H7 (cell line): ENCODE measurements around the gene ATP6V0E2. TPM values are rescaled to one million over a fixed set of nuclear protein-coding genes. Genes with fewer than 3 reads are reported as not detected.
"Not testable (repeated sequence)": the region's sequence is repeated elsewhere in the genome, so short reads cannot be mapped to it uniquely, and the experiment has no call there.

Experiments
- DNase-seq: peaks from one replicate; pipeline ENCODE4 v3.0.0; 2012
- H3K27me3 ChIP-seq: 2 replicates; pipeline ENCODE4 v1.6.0; 2011; ENCODE audit warnings: mild to moderate bottlenecking, low read length; ENCODE audit not compliant: control insufficient read depth, insufficient read depth
- H3K36me3 ChIP-seq: replicated peaks from 2 replicates; pipeline ENCODE4 v1.5.1; 2011; ENCODE audit warnings: low read length; ENCODE audit not compliant: control insufficient read depth, insufficient read depth
- H3K4me3 ChIP-seq: 2 replicates; pipeline ENCODE4 v1.5.1; 2011; ENCODE audit warnings: low read depth, mild to moderate bottlenecking, control low read depth, low read length, moderate library complexity; ENCODE audit not compliant: insufficient read depth
- total RNA-seq: library from RNA; depleted of rRNA; stranded (reverse); fragments of >200 nt; shearing (Covaris generic); gene quantifications from 2 replicates; pipeline ENCODE4 v1.2.3, GENCODE V29; 2014; rRNA removed

ATP6V0E2 gene
- 15.4 and 20.2 TPM in 2 replicates for total RNA-seq

DNA sequence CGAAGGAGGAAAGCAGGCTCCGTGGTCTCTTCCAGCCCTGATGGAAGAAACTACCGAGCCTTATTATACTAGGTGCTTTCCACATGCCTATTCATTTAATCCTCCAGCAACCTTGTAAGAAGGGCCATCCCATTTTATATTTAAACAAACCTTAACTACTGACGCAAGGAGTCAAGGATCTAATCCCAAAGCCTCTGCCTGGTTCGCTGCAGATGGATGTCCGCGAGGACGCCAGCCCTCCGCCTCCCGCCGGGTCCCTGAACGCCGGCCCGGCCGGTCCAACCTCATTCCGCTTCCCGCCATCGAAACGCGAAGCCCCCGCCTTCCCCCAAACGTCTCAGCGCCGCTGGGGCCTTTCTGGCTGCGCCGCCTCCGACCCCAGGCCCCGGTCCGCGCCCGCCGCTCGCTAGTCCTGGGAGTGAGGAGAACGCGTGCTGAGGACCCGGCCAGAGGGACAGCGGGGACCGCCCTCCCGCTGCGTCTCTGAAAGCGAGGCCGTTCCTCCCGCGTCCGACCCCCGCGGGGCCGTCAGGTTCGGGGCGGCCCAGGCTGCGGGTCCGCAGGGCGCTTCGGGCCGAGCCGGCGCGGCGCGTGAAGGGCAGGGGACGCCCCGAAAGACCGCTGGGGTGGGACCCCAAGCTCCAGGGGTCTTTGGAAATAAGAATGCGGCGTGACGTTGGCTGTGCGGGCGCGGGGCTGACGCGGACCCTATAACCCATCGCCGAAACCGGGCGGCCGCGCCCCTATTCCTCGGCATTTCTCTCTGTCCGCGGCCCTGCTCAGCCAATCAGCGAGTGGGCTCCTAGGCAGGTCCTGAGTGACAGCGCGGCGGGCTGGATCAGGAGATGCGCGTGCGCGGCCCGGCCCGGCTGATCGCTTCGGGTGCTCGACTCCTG is at the start of gene ATP6V0E2:
TSS of gene ATP6V0E2 (plus strand) at position 896 of the 896 bp plus-strand sequence. CDS start 97 bp downstream, outside the sequence.
- DNase-seq: peak; percentile 100
- Histone ChIP-seq H3K4me3 (peak within 1 kb of the TSS; percentile 69), H3K36me3 (peaks cover 2% of the 10 kb centered on the region), H3K27me3 (peaks cover 22% of the 10 kb centered on the region)

GRCh38 chr7:149824301-149824741 is 49.4 kb upstream of the ATP6V0E2 start:
- H3K27me3 ChIP-seq: no peaks in the 10 kb centered on the region; the same call in 1 of the 2 replicates
- no peak overlapping the region for H3K4me3 ChIP-seq
- no peak for DNase-seq
- H3K36me3 ChIP-seq: no peaks in the 10 kb centered on the region

GRCh38 chr7:149824748-149825566 is 48.8 kb upstream of the ATP6V0E2 start:
- no peaks in the 10 kb centered on the region; the same call in 1 of the 2 replicates for H3K27me3 ChIP-seq
- no peak for DNase-seq
- no peaks in the 10 kb centered on the region for H3K36me3 ChIP-seq
- no peak overlapping the region for H3K4me3 ChIP-seq

DNA sequence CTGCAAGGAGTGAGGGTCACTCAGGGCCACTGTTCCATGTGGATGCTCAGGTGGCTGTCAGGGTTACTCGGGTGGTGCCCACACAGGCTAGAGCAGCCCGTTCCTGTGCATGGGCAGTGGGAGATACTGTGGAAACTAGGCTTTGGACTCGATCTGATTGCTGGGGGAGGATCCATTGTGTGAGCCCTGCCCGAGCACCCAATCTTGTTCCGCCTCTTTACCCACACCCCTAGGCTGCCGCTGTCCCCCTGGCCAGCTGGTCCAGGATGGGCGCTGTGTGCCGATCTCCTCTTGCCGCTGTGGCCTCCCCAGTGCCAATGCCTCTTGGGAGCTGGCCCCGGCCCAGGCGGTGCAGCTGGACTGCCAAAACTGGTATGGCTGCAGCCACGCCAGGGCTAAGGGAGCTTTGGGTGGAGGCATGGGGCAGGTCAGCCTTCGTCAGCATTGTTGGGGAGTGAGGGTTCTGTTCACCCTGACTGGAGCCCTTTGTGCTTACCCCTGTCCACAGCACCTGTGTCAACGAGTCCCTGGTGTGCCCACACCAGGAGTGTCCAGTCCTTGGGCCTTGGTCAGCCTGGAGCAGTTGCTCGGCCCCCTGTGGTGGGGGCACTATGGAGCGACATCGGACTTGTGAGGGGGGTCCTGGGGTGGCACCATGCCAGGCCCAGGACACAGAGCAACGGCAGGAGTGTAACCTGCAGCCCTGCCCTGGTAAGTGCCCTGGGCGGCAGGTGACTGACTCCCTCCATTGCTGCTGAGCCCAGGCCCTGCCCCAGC is 48.0 kb upstream of the ATP6V0E2 start:
- H3K27me3 ChIP-seq: no peaks in the 10 kb centered on the region; the same call in 1 of the 2 replicates
- H3K36me3 ChIP-seq: no peaks in the 10 kb centered on the region
- peak; percentile 46 for DNase-seq
- H3K4me3 ChIP-seq: no peak overlapping the region

DNA sequence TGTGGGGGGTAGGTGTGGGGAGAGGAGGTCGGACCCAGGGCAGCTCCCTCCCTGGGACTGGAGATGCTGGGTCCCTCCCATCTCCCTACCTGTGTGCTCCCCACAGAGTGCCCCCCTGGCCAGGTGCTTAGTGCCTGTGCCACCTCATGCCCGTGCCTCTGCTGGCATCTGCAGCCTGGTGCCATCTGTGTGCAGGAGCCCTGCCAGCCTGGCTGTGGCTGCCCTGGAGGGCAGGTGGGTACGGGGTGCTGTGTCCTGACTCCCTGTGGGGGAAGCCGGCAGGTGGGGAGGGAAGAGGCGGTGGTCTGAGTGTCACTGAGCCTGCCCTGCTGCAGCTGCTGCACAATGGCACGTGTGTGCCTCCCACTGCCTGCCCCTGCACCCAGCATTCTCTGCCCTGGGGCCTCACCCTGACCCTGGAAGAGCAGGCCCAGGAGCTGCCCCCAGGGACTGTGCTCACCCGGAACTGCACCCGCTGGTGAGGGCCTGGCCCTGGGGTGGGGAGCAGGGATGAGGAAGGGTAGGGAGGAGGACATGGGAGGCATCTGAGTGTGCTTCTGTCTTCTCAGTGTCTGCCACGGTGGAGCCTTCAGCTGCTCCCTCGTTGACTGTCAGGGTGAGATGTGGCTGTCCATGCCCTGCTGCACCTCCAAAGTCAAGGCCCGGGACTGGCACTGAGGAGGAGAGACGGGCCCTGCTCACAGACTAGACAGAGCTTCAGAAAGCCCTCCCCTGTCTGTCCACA is 47.3 kb upstream of the ATP6V0E2 start:
- H3K27me3 ChIP-seq: peaks cover 2% of the 10 kb centered on the region; the same call in 1 of the 2 replicates
- H3K4me3 ChIP-seq: no peak overlapping the region
- H3K36me3 ChIP-seq: no peaks in the 10 kb centered on the region
- peak; percentile 55 for DNase-seq

- Histone ChIP-seq H3K4me3 (no peak overlapping the region), H3K27me3 (peaks cover 2% of the 10 kb centered on the region; the same call in 1 of the 2 replicates), H3K36me3 (no peaks in the 10 kb centered on the region)
- peak; percentile 42 for DNase-seq
Measured at GRCh38 chr7:149827089-149827981, 46.4 kb upstream of the ATP6V0E2 start.

DNA sequence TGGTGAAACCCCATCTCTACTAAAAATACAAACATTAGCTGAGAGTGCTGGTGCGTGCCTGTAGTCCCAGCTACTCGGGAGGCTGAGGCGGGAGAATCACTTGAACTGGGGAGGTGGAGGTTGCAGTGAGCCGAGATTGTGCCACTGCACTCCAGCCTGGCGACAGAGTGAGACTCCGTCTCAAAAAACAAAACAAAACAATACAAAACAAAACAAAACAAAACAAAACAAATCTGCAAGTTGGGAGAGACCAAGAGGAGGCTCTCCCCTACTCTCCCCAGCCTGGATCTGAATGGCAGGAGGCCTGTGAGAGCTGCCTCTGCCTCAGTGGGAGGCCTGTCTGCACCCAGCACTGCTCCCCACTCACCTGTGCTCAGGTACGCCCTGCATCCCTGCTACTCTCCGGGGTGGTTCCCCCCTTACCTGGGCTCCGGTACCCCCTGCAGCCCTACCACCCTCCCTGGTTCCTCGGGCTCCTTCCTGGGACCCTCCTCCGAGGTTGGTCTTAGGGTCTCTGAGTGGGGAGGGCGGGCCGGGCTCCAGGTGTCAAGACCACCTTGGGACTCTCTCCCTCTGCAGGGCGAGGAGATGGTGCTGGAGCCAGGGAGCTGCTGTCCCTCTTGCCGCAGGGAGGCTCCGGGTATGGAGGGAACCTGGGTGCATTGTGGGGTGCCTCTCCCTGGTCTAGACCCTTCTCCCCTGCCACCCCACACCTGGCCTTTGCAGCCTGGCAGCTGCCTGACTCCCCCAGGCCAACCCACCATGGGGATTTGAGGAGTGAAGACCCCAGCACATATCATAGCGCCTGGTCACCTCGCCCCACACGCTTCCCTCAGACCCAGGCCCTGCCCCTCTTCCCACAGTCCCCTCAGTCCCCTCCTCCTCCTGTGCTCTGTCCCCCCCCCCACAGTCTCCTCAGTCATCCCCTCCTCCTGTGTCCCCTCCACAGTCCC is 45.1 kb upstream of the ATP6V0E2 start:
- H3K27me3 ChIP-seq: peaks cover 2% of the 10 kb centered on the region; the same call in 1 of the 2 replicates
- no peak overlapping the region for H3K4me3 ChIP-seq
- peak; percentile 65 for DNase-seq
- no peaks in the 10 kb centered on the region for H3K36me3 ChIP-seq

DNA sequence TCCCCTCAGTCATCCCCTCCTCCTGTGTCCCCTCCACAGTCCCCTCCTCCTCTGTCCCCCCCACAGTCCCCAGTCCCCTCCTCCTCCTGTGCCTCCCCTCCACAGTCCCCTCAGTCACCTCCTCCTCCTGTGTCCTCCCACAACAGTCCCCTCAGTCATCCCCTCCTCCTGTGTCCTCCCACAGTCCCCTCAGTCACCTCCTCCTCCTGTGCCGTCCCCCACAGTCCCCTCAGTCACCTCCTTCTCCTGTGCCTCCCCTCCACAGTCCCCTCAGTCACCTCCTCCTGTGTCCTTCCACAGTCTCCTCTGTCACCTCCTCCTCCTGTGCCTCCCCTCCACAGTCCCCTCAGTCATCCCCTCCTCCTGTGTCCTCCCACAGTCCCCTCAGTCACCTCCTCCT is 43.2 kb upstream of the ATP6V0E2 start:
- not testable (repeated sequence) for DNase-seq, H3K27me3 ChIP-seq, H3K4me3 ChIP-seq, H3K36me3 ChIP-seq

GRCh38 chr7:149830997-149831740 is 42.6 kb upstream of the ATP6V0E2 start:
- H3K4me3 ChIP-seq: no peak overlapping the region
- no peaks in the 10 kb centered on the region for H3K36me3 ChIP-seq
- H3K27me3 ChIP-seq: peaks cover 3% of the 10 kb centered on the region; the same call in 1 of the 2 replicates
- DNase-seq: peak; percentile 55

DNA sequence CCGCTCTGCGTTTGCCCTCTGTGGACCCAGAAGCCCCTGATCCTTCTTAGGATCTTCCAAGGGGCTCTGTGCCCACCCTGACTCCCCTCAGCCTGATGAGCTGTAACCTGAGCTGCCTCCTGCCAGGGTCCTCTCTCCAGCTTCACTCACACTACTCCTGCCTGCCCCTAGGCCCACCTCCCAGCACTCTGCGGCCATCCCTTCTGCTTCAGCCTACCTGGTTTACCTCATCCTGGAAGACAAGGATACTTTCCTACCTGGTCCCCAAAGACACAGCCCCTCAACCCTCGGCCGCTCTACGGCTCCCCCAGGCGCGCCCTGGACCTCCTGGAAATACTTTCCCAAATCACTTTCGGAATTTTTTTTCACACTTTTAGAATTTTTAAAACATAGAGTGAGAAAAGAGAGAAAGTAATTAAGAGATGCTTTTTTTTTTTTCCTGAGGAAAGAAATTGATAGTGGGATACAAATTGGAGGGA is 42.0 kb upstream of the ATP6V0E2 start:
- Histone ChIP-seq H3K36me3 (no peaks in the 10 kb centered on the region), H3K4me3 (no peak overlapping the region), H3K27me3 (peaks cover 3% of the 10 kb centered on the region; the same call in 1 of the 2 replicates)
- DNase-seq: peak; percentile 86

DNA sequence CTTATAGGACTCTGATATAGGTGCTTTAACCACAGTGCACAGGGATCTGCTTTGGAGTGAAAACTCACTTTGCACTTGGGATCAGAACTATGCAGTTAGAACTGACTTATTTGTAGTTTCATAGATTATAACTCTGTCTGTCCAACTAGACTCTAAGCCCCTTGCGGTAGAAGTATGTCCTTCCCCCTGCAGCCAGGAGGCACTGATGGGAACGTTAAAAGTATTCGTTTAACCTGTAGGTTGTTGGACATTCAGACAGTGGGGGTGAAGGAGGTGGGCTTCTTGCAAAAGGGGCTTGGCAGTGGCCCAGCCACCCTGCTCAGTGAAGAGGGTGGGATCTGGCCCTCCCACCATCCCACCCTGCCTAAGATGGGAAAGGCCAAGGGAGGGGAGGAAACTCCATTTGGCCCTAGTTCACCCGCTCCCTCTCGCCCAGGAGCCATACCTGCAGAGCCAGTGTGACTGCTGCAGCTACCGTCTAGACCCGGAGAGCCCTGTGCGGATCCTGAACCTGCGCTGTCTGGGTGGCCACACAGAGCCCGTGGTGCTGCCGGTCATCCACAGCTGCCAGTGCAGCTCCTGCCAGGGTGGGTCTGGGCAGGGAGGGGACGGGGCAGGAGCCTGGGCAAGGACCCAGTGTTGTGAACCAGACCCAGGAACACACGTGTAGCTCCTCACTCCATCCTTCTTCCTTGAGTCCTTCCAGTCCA is 41.3 kb upstream of the ATP6V0E2 start:
- no peak overlapping the region for H3K4me3 ChIP-seq
- DNase-seq: peak; percentile 59
- H3K36me3 ChIP-seq: no peaks in the 10 kb centered on the region
- peaks cover 3% of the 10 kb centered on the region; the same call in 1 of the 2 replicates for H3K27me3 ChIP-seq
